Prostate gland (tissue), 2 donors: ENCODE measurements around the gene RASAL2.

Experiments
- POLR2A ChIP-seq: fragments of 450-650 bp; IDR thresholded peaks from one replicate; pipeline ENCODE4 v1.6.1; 2016; ENCODE audit warnings: antibody characterized with exemption, mild to moderate bottlenecking
- POLR2AphosphoS5 ChIP-seq: sonication (generic); formaldehyde crosslinking; IDR thresholded peaks from one replicate; pipeline ENCODE4 v1.6.1; 2017; ENCODE audit warnings: antibody characterized with exemption
- TF ChIP-seq, protein P1 (sequence below), 4 experiments: fragments of 200-600 bp in 2 of 4; fragments of 450-650 bp in 2 of 4; sonication (generic) in 2 of 4; IDR thresholded peaks; 1 replicate in 3 of 4; 2 replicates in 1 of 4; pipeline ENCODE4 v1.5.1; 2016 to 2019; ENCODE audit warnings: antibody characterized with exemption in 4 of 4, mild to moderate bottlenecking in 2 of 4, moderate library complexity in 2 of 4

DNA sequence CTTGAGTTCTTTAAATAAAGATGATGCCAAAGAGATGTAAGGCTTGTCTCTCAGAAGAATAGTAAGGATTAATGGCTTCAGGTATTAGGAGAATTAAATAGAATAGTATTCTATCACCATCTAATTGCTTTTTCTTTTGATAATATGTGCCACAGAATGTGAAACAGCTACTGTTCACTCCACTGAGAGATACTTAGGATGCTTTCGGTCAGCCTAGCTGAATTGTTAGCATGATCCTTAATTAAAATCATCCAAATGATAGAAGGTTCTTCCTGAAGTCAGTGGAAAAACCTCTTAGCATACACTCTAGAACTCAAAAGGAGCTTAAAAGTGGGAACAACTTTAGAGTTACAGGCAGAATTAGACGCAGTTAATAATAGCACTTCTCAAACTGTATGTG lies 97.0 kb downstream of the RASAL2 start:
- TF ChIP-seq POLR2A (no peak), POLR2AphosphoS5 (no peak)
- TF ChIP-seq, protein P1, sequence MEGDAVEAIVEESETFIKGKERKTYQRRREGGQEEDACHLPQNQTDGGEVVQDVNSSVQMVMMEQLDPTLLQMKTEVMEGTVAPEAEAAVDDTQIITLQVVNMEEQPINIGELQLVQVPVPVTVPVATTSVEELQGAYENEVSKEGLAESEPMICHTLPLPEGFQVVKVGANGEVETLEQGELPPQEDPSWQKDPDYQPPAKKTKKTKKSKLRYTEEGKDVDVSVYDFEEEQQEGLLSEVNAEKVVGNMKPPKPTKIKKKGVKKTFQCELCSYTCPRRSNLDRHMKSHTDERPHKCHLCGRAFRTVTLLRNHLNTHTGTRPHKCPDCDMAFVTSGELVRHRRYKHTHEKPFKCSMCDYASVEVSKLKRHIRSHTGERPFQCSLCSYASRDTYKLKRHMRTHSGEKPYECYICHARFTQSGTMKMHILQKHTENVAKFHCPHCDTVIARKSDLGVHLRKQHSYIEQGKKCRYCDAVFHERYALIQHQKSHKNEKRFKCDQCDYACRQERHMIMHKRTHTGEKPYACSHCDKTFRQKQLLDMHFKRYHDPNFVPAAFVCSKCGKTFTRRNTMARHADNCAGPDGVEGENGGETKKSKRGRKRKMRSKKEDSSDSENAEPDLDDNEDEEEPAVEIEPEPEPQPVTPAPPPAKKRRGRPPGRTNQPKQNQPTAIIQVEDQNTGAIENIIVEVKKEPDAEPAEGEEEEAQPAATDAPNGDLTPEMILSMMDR (IDR thresholded peaks at IDR 0.05): no peak
